B cell (primary cell): ENCODE data around the gene PTPN1. TPM values are rescaled to one million over a fixed set of nuclear protein-coding genes. Genes with fewer than 3 reads are reported as not detected.
"Not testable (repeated sequence)": the region's sequence is repeated elsewhere in the genome, so short reads cannot be mapped to it uniquely, and the experiment has no call there.

ENCODE experiments used
- ATAC-seq: fragments of 200-7000 bp; cut with Tn5 transposase; one replicate; pipeline ENCODE4 v1.10.0; 2021; ENCODE audit warnings: low read depth, mild to moderate bottlenecking, moderate number of reproducible peaks, moderate library complexity
- CTCF ChIA-PET: fragments of 350-600 bp; sonication (Branson Sonifier 250); formaldehyde crosslinking; loops from one replicate; lab custom pipeline; 2021; ENCODE audit warnings: antibody characterized with exemption, inconsistent platforms; lab: Charles Lee
- POLR2A ChIA-PET: fragments of 350-600 bp; sonication (Branson Sonifier 250); formaldehyde crosslinking; loops from one replicate; lab custom pipeline; 2021; ENCODE audit warnings: antibody characterized with exemption; lab: Charles Lee
- DNase-seq: peaks from one replicate; pipeline ENCODE4 v3.0.0; 2013
- H2AFZ ChIP-seq: 2 replicates; pipeline ENCODE4 v1.6.1; 2012; ENCODE audit warnings: mild to moderate bottlenecking, low read depth, low read length; ENCODE audit not compliant: insufficient read depth, poor library complexity, severe bottlenecking
- H3K27ac ChIP-seq, 2 donors: 1 replicate in 1 of 2; 2 replicates in 1 of 2; pipeline ENCODE4 v1.5.1; 2012 to 2013; ENCODE audit warnings: low read length in 2 of 2, mild to moderate bottlenecking in 2 of 2, moderate library complexity in 1 of 2
- H3K27me3 ChIP-seq, 4 experiments: fragments of 200-600 bp in 1 of 4; sonication (generic) in 1 of 4; replicated peaks in 1 of 4; 1 replicate in 2 of 4; 2 replicates in 2 of 4; pipeline versions ENCODE4 v1.6.1 to v1.7.0; 2013 to 2016; ENCODE audit warnings: low read length in 3 of 4, mild to moderate bottlenecking in 2 of 4, mixed read lengths in 1 of 4, moderate library complexity in 1 of 4; ENCODE audit not compliant: insufficient read depth in 4 of 4, control insufficient read depth in 3 of 4; ENCODE audit errors: control extremely low read depth in 1 of 4
- H3K36me3 ChIP-seq, 2 experiments: replicated peaks in 1 of 2; 1 replicate in 1 of 2; 2 replicates in 1 of 2; pipeline versions ENCODE4 v1.6.1 to v1.7.1; 2013; ENCODE audit warnings: low read length in 1 of 2; ENCODE audit not compliant: insufficient read depth in 2 of 2, control insufficient read depth in 1 of 2; ENCODE audit errors: control extremely low read depth in 1 of 2, extremely low read depth in 1 of 2
- H3K4me1 ChIP-seq, 2 donors: fragments of 200-600 bp in 1 of 2; sonication (generic) in 1 of 2; 1 replicate in 1 of 2; 2 replicates in 1 of 2; pipeline versions ENCODE4 v1.5.1 to v1.6.1; 2013 to 2017; ENCODE audit warnings: low read length in 2 of 2; ENCODE audit not compliant: control insufficient read depth in 2 of 2, insufficient read depth in 2 of 2
- H3K4me2 ChIP-seq: replicated peaks from 2 replicates; pipeline ENCODE3; 2012; ENCODE audit warnings: mild to moderate bottlenecking, low read depth, low read length; ENCODE audit not compliant: poor library complexity, severe bottlenecking
- H3K4me3 ChIP-seq, 5 experiments: fragments of 200-600 bp in 1 of 5; sonication (generic) in 1 of 5; 1 replicate in 3 of 5; 2 replicates in 2 of 5; pipeline versions ENCODE4 v1.5.1 to v1.7.0; 2011 to 2016; ENCODE audit warnings: low read length in 4 of 5, mild to moderate bottlenecking in 4 of 5, low read depth in 2 of 5, control low read depth in 1 of 5, moderate library complexity in 1 of 5; ENCODE audit not compliant: insufficient read depth in 1 of 5; ENCODE audit errors: control extremely low read depth in 1 of 5, extremely low read depth in 1 of 5
- H3K79me2 ChIP-seq: fragments of 200-600 bp; sonication (generic); one replicate; pipeline ENCODE4 v1.6.0; 2016; ENCODE audit warnings: low read length; ENCODE audit not compliant: control insufficient read depth, insufficient read depth
- H3K9ac ChIP-seq: fragments of 200-600 bp; sonication (generic); 2 replicates; pipeline ENCODE4 v1.6.1; 2017; ENCODE audit warnings: mild to moderate bottlenecking, low read length, moderate library complexity
- H3K9me3 ChIP-seq, 3 donors: one replicate each; pipeline versions ENCODE4 v1.6.1 to v1.7.1; 2013; ENCODE audit warnings: low read length in 2 of 3; ENCODE audit not compliant: control insufficient read depth in 2 of 3, insufficient read depth in 1 of 3; ENCODE audit errors: control extremely low read depth in 1 of 3
- H4K20me1 ChIP-seq: 2 replicates; pipeline ENCODE4 v1.6.0; 2012; ENCODE audit warnings: mild to moderate bottlenecking, low read length; ENCODE audit not compliant: insufficient read depth, control insufficient read depth, poor library complexity, severe bottlenecking
- H3K27ac Mint-ChIP-seq: one replicate; pipeline ENCODE4 v1.8.0; 2021; ENCODE audit warnings: mixed read lengths
- H3K27me3 Mint-ChIP-seq: one replicate; pipeline ENCODE4 v1.8.0; 2021; ENCODE audit warnings: mixed read lengths
- H3K4me1 Mint-ChIP-seq: one replicate; pipeline ENCODE4 v1.8.0; 2021; ENCODE audit warnings: mixed read lengths
- H3K4me3 Mint-ChIP-seq: one replicate; pipeline ENCODE4 v1.8.0; 2021; ENCODE audit warnings: mixed read lengths
- H3K9me3 Mint-ChIP-seq: one replicate; pipeline ENCODE4 v1.8.0; 2022; ENCODE audit warnings: mixed read lengths; ENCODE audit not compliant: insufficient read depth
- CTCF ChIP-seq: fragments of 200-600 bp; IDR thresholded peaks from one replicate; pipeline ENCODE4 v1.8.0; 2022; ENCODE audit warnings: antibody characterized with exemption, mild to moderate bottlenecking
- EZH2 ChIP-seq: IDR thresholded peaks from 2 replicates; pipeline ENCODE4 v1.6.1; 2012; ENCODE audit warnings: borderline replicate concordance, low read depth, mild to moderate bottlenecking, moderate library complexity, low read length; ENCODE audit not compliant: insufficient read depth, poor library complexity, severe bottlenecking
- WGBS: methylation state at CpG from one replicate; pipeline ENCODE4 v1.1.5; 2013; ENCODE audit warnings: missing lambda C conversion rate; ENCODE audit not compliant: insufficient coverage; 5-methylcytosine and 5-hydroxymethylcytosine counted together
- intact Hi-C: fragments of 100-400 bp; cut with micrococcal nuclease; formaldehyde crosslinking; loops from one replicate; pipeline ENCODE4 v1.10.0; 2022
- polyA plus RNA-seq: library from polyadenylated mRNA; depleted of rRNA; stranded (reverse); fragments of >200 nt; gene quantifications from 2 replicates; pipeline ENCODE4 v1.2.3, GENCODE V29; 2012
- total RNA-seq, 2 donors: library from RNA; stranded (reverse); fragments of 120-200 nt in 1 of 2; gene quantifications; 1 replicate in 1 of 2; 2 replicates in 1 of 2; pipeline versions ENCODE4 v1.2.3 to v1.2.4, GENCODE V29; 2013 to 2022

Gene PTPN1
- total and polyA plus RNA-seq, 2 donors (not counting 1 experiment from before 2014, with no cell fraction given): 77.4 to 134 TPM

DNA sequence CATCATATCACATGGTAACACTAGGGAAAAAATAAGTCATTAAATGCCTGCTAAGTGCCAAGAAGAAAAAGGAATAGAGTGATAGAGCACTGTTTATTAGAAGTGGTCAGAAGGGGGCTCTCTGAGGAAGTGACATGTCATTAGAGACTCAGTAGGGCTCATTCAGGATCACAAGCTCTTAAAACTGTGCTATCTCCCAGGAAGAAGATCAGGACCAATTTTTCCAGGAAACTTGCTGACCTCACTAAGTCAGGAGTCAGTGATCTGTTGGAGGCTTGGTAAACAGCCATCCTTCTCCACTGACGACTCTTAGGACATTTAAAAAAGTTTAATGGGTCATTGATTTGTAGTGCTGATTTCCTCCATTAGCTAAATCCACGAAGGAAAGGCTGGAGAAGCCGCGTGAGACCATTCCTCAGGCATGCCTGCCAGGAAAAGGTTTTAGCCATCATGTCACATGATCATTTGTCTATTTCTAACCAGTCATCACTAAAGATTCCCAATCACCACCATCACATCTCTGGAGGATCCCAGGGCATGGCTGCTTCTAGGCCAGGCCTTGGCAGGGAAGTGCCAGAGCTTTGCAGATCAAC, 5.9 kb upstream of the PTPN1 start:
- no peaks in the 10 kb centered on the region for H4K20me1 ChIP-seq
- H2AFZ ChIP-seq: peak overlapping the region; percentile 26
- no peaks in the 10 kb centered on the region for H3K27me3 Mint-ChIP-seq
- ChIA-PET CTCF (interaction anchor here (0.8 to 10.5 kb wide), 28 partner anchors 10 to 312 kb away, joined by 3 to 292 read pairs (median 6); no protein-coding TSS in a partner anchor), POLR2A (no interaction called here)
- H3K27ac ChIP-seq: no peak overlapping the region
- H3K4me3 Mint-ChIP-seq: peak overlapping the region; percentile 40
- WGBS: 80% methylated on average over 2 of the region's 4 CpGs
- DNase-seq: peak; percentile 65
- ATAC-seq: peak; percentile 72
- no peaks in the 10 kb centered on the region for H3K9me3 Mint-ChIP-seq
- no peak overlapping the region for H3K9ac ChIP-seq
- H3K4me3 ChIP-seq: no peak overlapping the region
- peak overlapping the region; percentile 17 for H3K4me2 ChIP-seq
- no peaks in the 10 kb centered on the region for H3K9me3 ChIP-seq
- intact Hi-C loops: loop anchor here (1.0 kb wide), 2 partner anchors 66 to 72 kb away; no protein-coding TSS in a partner anchor
- no peaks in the 10 kb centered on the region for H3K36me3 ChIP-seq
- H3K27ac Mint-ChIP-seq: peak overlapping the region; percentile 75
- H3K4me1 ChIP-seq: peaks cover 9 to 34% of the 10 kb centered on the region in 2 donors
- H3K27me3 ChIP-seq: no peaks in the 10 kb centered on the region
- peaks cover 2% of the 10 kb centered on the region for H3K79me2 ChIP-seq
- H3K4me1 Mint-ChIP-seq: peaks cover 36% of the 10 kb centered on the region
- TF ChIP-seq EZH2: no peak
- peak; percentile 56 for TF ChIP-seq CTCF

- peaks cover 16 to 43% of the 10 kb centered on the region in 2 donors for H3K4me1 ChIP-seq
- no peak overlapping the region for H3K4me2 ChIP-seq
- H3K79me2 ChIP-seq: peaks cover 20% of the 10 kb centered on the region
- no CpG with 5 or more reads among the region's 3 CpGs for WGBS
- Mint-ChIP-seq H3K9me3 (no peaks in the 10 kb centered on the region), H3K27ac (no peak overlapping the region), H3K27me3 (no peaks in the 10 kb centered on the region), H3K4me1 (peaks cover 38% of the 10 kb centered on the region), H3K4me3 (no peak overlapping the region)
- no peaks in the 10 kb centered on the region for H3K36me3 ChIP-seq
- CTCF ChIA-PET: interaction anchor here (0.6 to 10.5 kb wide), 8 partner anchors 10 to 80 kb away, joined by 3 to 292 read pairs (median 8); no protein-coding TSS in a partner anchor
- POLR2A ChIA-PET: no interaction called here
- no peak overlapping the region for H3K27ac ChIP-seq
- DNase-seq (no peak), ATAC-seq (no peak)
- no peaks in the 10 kb centered on the region for H3K9me3 ChIP-seq
- intact Hi-C loops: no loop called here
- peaks cover 9% of the 10 kb centered on the region for H4K20me1 ChIP-seq
- TF ChIP-seq EZH2 (no peak), CTCF (no peak)
- H3K4me3 ChIP-seq: no peak overlapping the region
- no peak overlapping the region for H2AFZ ChIP-seq
- no peak overlapping the region for H3K9ac ChIP-seq
- no peaks in the 10 kb centered on the region for H3K27me3 ChIP-seq
These were observed 4.0 kb upstream of the PTPN1 start for GRCh38 chr20:50506270-50506579.

DNA sequence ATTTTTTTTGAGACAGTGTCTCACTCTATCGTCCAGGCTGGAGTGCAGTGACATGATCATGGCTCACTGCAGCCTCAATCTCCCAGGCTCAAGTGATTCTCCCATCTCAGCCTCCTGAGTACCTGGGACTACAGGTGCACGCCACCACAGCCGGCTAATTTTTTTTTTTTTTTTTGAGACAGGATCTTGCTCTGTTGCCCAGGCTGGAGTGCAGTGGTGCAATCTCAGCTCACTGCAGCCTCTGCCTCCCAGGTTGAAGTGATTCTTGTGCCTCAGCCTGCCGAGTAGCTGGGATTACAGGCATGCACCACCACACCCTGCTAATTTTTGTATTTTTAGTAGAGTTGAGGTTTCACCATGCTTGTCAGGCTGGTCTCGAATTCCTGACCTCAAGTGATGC, 2.4 kb upstream of the PTPN1 start:
- peaks cover 40% of the 10 kb centered on the region for H3K4me1 Mint-ChIP-seq
- intact Hi-C loops, H3K9me3 ChIP-seq, H3K27me3 Mint-ChIP-seq, H3K36me3 ChIP-seq, H2AFZ ChIP-seq, POLR2A ChIA-PET, H3K9me3 Mint-ChIP-seq, H3K27me3 ChIP-seq, DNase-seq, ATAC-seq, H3K4me3 Mint-ChIP-seq, H4K20me1 ChIP-seq, H3K9ac ChIP-seq, H3K4me2 ChIP-seq, H3K27ac Mint-ChIP-seq, H3K4me3 ChIP-seq, H3K27ac ChIP-seq: not testable (repeated sequence)
- peaks cover 31 to 45% of the 10 kb centered on the region in 2 donors for H3K4me1 ChIP-seq
- CTCF ChIA-PET: interaction anchor here (2.1 to 10.7 kb wide), 3 partner anchors 8 to 67 kb away, joined by 10 to 180 read pairs (median 26); no protein-coding TSS in a partner anchor
- H3K79me2 ChIP-seq: peaks cover 35% of the 10 kb centered on the region
- 97% methylated on average over 4 of the region's 5 CpGs for WGBS
